IMR-90 (cell line): Measurements from ENCODE around the gene TLCD5.

Experiments
- MAFK ChIP-seq: IDR thresholded peaks from 2 replicates; pipeline ENCODE4 v1.6.1; 2012; ENCODE audit warnings: low read depth, low read length, improper control_type of control experiment
- POLR2A ChIP-seq: IDR thresholded peaks from 2 replicates; pipeline ENCODE4 v1.6.1; 2012; ENCODE audit warnings: mild to moderate bottlenecking, low read depth, low read length
- RAD21 ChIP-seq: IDR thresholded peaks from 2 replicates; pipeline ENCODE4 v1.6.1; 2012; ENCODE audit warnings: low read length, improper control_type of control experiment
- TF ChIP-seq, protein P1 (sequence below): conservative IDR thresholded peaks from 2 replicates; pipeline ENCODE4 v1.5.1; 2012; ENCODE audit warnings: mild to moderate bottlenecking, low read depth, low read length, improper control_type of control experiment

DNA sequence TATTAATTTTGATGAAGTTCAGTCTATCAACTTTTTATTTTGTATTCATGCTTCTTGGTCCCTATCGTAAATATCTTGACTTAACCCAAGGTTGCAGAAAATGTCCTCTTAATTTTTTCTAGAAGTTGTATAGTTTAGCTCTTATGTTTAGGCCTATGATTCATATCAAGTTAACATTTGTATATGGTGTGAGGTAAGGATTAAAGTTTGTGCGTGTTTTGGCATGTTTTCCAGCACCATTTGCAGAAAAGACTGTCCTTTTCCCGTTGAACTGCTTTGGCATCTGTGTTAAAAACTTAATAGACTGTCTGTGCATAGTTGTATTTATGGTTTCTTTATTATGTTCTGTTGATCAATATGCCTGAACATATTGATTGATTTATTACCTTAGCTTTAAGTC is 53.4 kb downstream of the TLCD5 start:
- TF ChIP-seq POLR2A (no peak), MAFK (no peak), RAD21 (no peak)
- TF ChIP-seq, protein P1, sequence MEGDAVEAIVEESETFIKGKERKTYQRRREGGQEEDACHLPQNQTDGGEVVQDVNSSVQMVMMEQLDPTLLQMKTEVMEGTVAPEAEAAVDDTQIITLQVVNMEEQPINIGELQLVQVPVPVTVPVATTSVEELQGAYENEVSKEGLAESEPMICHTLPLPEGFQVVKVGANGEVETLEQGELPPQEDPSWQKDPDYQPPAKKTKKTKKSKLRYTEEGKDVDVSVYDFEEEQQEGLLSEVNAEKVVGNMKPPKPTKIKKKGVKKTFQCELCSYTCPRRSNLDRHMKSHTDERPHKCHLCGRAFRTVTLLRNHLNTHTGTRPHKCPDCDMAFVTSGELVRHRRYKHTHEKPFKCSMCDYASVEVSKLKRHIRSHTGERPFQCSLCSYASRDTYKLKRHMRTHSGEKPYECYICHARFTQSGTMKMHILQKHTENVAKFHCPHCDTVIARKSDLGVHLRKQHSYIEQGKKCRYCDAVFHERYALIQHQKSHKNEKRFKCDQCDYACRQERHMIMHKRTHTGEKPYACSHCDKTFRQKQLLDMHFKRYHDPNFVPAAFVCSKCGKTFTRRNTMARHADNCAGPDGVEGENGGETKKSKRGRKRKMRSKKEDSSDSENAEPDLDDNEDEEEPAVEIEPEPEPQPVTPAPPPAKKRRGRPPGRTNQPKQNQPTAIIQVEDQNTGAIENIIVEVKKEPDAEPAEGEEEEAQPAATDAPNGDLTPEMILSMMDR = no peak
